ENCODE measurements around the gene FAM114A1.
"Not testable (repeated sequence)": the region's sequence is repeated elsewhere in the genome, so short reads cannot be mapped to it uniquely, and the experiment has no call there.

Gene FAM114A1

DNA sequence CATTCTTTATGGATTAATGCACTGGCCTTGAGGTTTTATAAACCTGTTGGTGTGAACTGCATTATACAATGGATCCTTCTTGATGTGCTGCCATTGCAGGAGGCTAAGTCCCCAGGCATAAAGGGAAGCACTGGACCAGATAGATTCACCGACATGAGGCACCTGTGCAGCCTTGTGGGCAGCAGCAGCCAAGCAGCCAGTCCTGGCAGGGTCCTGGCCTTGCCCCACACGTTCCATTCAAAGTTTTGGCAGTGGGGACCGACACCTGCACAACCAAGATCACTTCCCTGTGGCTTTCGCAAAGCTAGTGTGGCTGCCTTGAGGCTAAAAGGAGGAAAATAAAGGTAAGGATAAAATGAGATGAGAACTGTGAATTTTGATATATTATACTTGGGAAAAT lies 111.5 kb downstream of the FAM114A1 start:
- DNase-seq: no peak

DNA sequence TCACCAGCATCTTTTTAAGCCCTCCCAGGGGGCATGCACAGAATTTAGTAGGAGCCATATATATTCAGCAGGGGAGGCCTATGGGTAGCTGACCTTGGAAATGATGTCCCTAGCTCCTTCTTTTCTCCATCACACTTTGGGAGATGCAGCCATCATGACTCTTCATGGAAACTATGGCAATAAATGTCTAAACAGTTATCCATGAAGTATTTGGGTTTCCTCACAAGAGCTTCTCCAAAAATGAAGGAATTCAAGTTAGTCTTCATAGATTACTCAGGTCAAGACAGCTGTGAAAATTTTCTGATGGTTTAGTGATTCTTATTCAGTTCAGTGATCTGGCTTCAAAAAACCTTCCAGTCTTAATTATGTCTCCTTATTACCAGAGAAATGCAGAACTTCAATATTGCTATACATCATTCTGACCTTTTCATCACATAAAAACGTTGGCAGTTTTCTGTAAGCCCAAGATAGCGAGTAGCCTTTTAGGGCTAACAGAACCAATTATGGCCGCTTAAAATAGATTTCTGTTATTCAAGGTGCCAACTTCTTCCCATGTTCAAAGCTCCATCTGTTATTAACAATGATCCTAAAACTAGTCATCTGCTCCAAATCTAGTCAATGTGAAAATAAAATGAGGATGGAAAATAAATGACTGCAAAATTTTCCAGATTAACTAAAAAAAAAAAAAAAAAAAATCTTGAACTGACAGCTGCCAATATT lies 112.1 kb downstream of the FAM114A1 start:
- DNase-seq: no peak

DNA sequence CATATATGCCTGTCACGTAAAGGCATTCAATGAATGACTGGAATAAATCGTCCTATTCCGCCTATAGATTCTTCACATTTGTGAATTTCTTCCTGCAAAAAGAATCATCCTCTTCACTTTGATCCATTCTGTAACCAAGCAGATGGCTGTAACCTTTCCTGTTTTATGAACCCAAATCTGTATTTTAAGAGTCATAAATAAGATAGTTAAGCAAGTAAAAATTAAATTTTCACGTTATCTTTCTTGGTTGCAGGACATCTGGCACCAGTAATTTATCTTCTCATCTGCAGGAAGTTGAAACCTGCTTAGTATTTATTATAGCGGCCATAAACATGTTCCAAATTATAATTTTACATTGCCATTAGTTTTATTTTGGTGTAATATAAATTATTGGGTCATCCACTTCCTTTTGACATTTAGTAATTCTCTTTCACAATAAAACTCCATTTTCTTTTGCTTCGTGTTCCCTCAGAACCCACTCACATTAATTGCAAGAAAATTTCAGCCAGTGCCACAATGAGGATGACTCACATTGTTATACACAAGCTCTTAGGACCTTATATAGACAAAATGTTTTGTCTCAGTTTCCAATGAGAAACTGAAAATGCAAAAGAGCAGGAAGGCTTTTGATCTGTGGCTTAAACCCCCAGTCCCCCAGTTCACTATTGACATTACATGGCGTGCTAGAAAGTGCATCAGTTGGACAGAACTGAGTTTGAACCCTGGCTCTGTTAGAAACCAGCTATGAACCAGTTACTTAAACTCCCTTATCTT lies 113.5 kb downstream of the FAM114A1 start:
- no peak for DNase-seq

DNA sequence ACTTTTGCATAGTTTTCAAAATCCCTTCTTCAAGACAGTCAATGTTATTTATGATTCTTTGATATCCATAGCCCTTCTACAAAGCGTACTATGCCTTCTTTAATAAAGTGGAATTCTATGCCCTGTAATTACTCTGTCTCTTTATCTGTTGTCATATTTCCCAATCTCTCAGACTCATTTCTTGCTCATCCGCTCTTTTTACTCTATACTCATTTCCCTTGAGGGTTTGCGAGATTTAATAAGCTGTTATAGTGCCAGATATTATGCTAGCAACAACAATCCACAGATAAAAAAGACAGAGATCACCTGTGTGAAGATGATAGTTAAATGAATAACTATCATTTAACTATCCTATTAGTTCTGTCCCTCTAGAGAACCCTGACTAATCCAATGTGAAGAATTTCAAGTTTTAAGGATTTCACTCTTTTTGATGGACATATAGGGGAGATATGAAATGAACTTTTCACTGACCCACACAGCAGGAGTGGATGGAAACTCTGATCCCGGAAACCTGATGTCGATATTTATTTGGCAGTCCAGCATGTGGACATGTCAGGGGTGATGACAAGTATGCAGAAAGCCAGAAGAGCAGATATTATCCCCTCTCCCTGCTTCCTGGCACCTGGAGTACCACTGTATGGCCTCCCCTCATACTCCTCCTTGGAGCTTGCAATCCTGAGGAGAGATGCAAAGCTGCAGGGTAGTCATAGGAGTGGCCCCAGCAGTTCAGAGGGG lies 114.9 kb downstream of the FAM114A1 start:
- DNase-seq: no peak

DNA sequence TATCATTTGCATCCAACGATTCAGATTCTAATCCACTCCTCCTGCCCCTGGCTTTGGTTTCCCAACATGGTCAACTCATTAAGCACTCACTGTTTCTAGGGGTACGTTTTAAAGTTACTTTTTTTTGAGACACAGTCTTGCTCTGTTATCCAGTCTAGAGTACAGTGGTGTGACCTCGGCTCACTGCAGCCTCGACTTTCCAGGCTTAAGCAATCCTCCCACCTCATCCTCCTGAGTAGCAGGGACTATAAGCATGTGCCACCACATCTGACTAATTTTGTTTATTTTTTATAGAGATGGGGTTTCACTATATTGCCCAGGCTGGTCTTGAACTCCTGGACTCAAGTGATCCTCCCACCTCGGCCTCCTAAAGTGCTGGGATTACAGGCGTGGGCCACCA lies 115.7 kb downstream of the FAM114A1 start:
- DNase-seq: no peak

DNA sequence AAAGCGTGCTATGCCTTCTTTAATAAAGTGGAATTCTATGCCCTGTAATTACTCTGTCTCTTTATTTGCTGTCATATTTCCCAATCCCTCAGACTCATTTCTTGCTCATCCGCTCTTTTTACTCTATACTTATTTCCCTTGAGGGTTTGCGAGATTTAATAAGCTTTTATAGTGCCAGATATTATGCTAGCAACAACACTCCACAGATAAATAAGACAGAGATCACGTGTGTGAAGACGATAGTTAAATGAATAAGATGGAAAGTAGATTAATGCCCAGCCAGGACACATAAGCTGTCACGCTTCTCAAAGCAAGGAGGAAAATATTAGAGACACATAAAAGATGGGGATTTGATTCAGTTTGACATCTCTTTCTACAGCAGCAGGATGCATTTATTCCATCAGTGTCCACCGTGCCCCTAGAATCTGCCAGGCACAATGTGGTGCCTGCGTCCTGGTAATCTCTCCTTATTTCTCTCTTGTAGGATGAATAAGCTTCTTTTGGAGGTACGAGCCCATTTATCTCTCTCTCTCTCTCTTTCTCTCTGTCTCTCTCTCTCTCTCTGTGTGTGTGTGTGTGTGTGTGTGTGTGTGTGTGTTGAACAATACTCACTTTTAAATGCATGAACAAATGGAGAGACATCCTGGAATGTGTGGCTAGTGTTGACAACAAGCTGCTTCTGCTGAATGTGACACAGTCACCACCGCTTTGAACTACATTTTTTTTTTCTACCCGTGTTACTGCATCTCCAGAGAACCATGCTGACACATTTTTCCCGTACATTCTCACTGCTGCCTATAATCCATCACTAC lies 116.4 kb downstream of the FAM114A1 start:
- no peak for DNase-seq

DNA sequence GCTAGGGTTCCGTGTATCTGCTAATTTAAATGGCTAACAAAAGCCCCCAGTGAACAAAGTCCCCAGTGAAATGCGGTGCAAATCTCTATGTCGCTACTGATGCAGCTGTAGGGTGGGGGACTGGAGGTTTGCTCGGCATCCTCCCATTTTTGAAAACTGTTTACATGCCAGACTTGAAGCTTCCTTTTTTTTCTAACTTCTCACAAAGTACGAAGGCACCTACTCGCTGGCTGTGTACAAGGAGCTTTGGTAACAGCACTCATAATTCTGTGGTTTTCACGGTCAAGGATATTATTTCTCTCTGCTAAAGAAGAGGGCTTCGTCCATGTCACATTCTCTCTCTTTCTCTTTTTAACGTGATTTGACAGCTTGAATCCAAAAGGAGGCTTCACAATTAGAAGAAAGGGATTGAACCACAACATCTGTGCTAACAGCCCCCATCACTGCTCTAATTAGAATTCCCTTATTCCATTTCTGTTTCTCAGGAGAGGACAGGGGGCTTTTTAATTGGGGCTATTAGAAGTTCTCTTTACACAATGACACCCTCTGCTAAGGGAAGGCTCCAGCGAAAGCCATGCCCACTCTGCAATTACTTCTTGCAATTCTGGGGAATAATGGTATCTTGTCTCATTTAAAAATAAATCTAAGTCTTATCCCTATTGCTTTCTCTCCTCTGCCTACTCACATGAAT lies 117.9 kb downstream of the FAM114A1 start:
- DNase-seq: no peak

DNA sequence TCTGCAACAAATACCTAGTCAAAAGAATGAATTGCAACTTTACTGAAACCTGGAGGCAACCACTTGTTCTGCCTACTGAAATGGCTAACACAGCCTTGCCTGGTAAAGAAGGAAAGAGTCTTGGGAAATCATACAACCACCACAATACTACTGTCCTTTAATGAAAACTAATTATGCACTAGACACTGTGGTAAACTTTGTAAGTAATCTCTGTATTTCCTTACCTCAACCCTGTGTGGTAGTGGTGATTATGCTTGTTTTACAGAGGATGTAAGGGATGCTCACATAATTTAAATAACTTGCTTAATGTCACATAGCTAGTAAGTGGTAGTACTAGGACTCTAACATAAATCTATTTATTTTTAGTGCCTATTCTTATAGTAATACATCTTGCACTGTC lies 119.9 kb downstream of the FAM114A1 start:
- no peak for DNase-seq

DNA sequence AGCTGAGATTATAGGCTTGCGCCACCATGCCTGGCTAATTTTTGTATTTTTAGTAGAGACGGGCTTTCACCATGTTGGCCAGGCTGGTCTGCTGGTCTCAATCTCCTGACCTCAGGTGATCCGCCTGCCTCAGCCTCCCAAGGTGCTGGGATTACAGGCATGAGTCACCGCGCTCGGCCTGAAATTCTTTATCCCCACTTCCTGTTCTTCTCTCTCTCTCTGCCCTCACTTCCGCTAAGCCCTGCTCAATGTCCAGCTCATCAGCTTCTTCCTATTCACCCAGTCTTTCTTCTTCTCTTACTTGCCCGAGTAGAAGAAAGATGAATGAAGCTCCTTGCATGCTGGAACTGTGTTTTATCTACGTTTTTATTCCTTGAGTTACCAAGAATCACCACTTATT lies 120.7 kb downstream of the FAM114A1 start:
- DNase-seq: not testable (repeated sequence)

DNA sequence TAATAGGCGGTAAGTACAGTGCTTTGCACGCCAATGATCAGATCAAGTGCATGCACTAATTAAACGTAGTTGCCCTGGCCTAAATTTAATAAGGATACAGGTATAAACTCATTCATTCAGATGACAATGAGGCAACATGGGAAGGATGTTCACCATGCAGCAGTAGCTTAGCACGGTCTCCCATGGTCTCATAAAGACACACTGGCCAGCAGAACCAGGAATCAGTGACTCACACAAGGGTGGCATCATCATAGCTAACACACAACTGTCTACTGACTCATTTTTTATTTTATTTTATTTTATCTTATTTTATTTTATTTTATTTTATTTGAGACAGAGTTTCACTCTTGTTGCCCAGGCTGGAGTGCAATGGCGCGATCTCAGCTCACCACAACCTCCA lies 121.9 kb downstream of the FAM114A1 start:
- no peak for DNase-seq

DNA sequence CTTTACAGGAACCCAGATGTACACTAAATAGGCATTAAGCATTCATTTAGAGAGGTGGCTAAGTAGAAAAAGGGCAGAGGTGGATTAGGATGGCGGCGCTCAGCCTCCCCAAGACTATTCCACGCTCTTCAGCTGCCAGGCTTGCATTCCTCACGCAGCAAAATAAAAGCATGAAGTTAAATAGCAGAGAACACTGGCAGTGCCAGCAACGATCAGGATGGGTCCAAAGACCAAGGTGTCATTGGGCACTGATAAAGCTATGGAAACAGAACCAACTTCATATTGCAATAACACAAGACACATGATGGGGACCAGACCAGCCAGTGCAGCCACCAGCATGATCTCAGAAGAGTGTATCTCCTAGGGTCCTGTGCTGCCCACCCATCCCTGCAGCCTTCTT lies 122.6 kb downstream of the FAM114A1 start:
- no peak for DNase-seq

DNA sequence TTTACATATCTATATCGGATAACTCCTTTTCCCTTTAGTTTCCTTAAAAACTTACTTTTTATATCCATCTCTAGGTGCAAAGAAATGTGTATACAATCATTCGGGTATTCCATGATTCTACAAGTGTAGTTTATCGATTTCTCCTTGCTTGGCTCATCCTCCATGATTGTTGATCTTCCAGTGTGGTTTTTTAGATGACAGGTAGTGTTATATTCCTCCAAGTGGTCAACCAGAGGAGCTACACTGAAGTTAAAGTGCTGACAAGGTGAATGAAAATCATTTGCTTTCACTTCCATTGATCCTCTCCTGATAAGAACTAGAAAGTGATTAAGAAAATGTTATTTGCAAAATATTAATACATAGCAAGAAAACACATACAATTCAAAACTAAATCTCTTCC lies 126.1 kb downstream of the FAM114A1 start:
- DNase-seq: no peak

DNA sequence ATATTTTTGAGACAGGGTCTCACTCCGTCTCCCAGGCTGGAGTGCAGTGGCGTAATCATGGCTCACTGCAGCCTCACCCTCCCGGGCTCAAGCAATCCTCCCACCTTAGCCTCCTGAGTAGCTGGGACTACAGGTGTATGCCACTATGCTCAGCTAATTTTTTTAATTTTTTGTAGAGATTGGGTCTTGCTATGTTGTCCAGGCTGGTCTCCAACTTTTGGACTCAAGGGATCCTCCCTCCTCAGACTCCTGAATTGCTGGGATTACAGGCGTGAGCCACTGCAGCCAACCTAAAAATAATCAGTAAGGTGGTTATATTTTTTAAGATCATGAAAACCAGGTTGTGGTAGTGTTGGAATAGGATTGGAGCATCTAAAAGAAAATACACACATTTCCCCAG lies 126.5 kb downstream of the FAM114A1 start:
- no peak for DNase-seq
